K562 (cell line): Measurements from ENCODE around the gene DCAF8. TPM values are rescaled to one million over a fixed set of nuclear protein-coding genes. Genes with fewer than 3 reads are reported as not detected.

Experiments
- GABPB1 ChIP-seq: sonication (generic); formaldehyde crosslinking; IDR thresholded peaks from 2 replicates; pipeline ENCODE4 v1.8.0; 2022; ENCODE audit warnings: mild to moderate bottlenecking, missing genetic modification reagents
- HBP1 ChIP-seq: fragments of 450-650 bp; formaldehyde crosslinking; IDR thresholded peaks from 2 replicates; pipeline ENCODE4 v1.4.0; 2022; ENCODE audit warnings: missing genetic modification characterization
- MAFG ChIP-seq: fragments of 450-650 bp; conservative IDR thresholded peaks from 2 replicates; pipeline ENCODE4 v1.6.1; 2016; ENCODE audit warnings: missing genetic modification characterization, missing compliant biosample characterization
- NCOA1 ChIP-seq: fragments of 450-650 bp; IDR thresholded peaks from 2 replicates; pipeline ENCODE4 v1.6.1; 2016; ENCODE audit warnings: low read depth
- PCBP2 ChIP-seq: fragments of 200-400 bp; formaldehyde crosslinking; IDR thresholded peaks from 2 replicates; pipeline ENCODE4 v1.6.1; 2018; ENCODE audit warnings: low read length, low read depth, mild to moderate bottlenecking, moderate library complexity; ENCODE audit not compliant: poor library complexity, severe bottlenecking
- RBM39 ChIP-seq: fragments of 200-400 bp; formaldehyde crosslinking; optimal IDR thresholded peaks from 2 replicates; pipeline ENCODE3; 2018; ENCODE audit warnings: low read depth, low read length
- RFX5 ChIP-seq: IDR thresholded peaks from 2 replicates; pipeline ENCODE4 v1.6.1; 2011; ENCODE audit warnings: low read depth, mild to moderate bottlenecking, improper control_type of control experiment, low read length
- SUPT5H ChIP-seq: fragments of 450-650 bp; IDR thresholded peaks from 2 replicates; pipeline ENCODE4 v1.6.1; 2016
- polyA plus RNA-seq, 8 experiments: library from polyadenylated mRNA; depleted of rRNA in 4 of 8; stranded (reverse) in 5 of 8; unstranded in 3 of 8; fragments of >200 nt; fragmentation: Nextera tagmentation in 2 of 8; fragmentation: Illumina TruSeq in 1 of 8; extraction: Ambion mirVana in 2 of 8; extraction: Trizol in 1 of 8; gene quantifications; 2 replicates each; pipeline versions ENCODE4 v1.2.1 to v1.2.3, GENCODE V29; 2011 to 2014; ENCODE audit warnings: inconsistent platforms in 1 of 8, missing spikeins in 1 of 8
- total RNA-seq, 7 experiments: library from RNA; depleted of rRNA in 6 of 7; stranded (reverse); fragments of >200 nt in 6 of 7; fragmentation: Illumina TruSeq in 2 of 7; extraction: Trizol in 2 of 7; gene quantifications; 2 replicates each; pipeline versions ENCODE4 v1.2.1 to v1.2.3, GENCODE V29; 2011 to 2021; ENCODE audit warnings: low replicate concordance in 1 of 7
- TF ChIP-seq, protein P1 (sequence below): fragments of 250-450 bp; sonication (Bioruptor Pico); IDR thresholded peaks from 2 replicates; pipeline ENCODE4 v1.5.0; 2021; ENCODE audit warnings: mild to moderate bottlenecking, moderate library complexity
- TF ChIP-seq, protein P2 (sequence below): fragments of 200-400 bp; formaldehyde crosslinking; IDR thresholded peaks from 2 replicates; pipeline ENCODE4 v1.6.1; 2017; ENCODE audit warnings: mild to moderate bottlenecking, low read depth, low read length, moderate library complexity
- TF ChIP-seq, protein P3 (sequence below), 2 experiments: IDR thresholded peaks in 1 of 2; conservative IDR thresholded peaks in 1 of 2; 2 replicates each; pipeline ENCODE4 v1.6.1; 2016; ENCODE audit warnings: low read depth in 2 of 2, mild to moderate bottlenecking in 1 of 2, missing compliant biosample characterization in 1 of 2, missing genetic modification characterization in 1 of 2, moderate library complexity in 1 of 2
- TF ChIP-seq, protein P4 (sequence below): sonication (generic); formaldehyde crosslinking; IDR thresholded peaks from 2 replicates; pipeline ENCODE4 v1.8.0; 2022; ENCODE audit warnings: mild to moderate bottlenecking, low read depth, missing genetic modification reagents

The DCAF8 gene
- total and polyA plus RNA-seq, 9 of the 15 experiments (the other 6 are each of a cell fraction or from before 2014, with no cell fraction given): 11.6 to 149 (median 81.3) TPM

- TF ChIP-seq MAFG (no peak), HBP1 (CRISPR knock-in tag) (no peak), GABPB1 (0 out of 2 replicates have a peak, but pooled peaks have one; percentile 30), PCBP2 (no peak), SUPT5H (peak; percentile 92), RBM39 (no peak), RFX5 (no peak), NCOA1 (no peak)
- TF ChIP-seq, protein P1, sequence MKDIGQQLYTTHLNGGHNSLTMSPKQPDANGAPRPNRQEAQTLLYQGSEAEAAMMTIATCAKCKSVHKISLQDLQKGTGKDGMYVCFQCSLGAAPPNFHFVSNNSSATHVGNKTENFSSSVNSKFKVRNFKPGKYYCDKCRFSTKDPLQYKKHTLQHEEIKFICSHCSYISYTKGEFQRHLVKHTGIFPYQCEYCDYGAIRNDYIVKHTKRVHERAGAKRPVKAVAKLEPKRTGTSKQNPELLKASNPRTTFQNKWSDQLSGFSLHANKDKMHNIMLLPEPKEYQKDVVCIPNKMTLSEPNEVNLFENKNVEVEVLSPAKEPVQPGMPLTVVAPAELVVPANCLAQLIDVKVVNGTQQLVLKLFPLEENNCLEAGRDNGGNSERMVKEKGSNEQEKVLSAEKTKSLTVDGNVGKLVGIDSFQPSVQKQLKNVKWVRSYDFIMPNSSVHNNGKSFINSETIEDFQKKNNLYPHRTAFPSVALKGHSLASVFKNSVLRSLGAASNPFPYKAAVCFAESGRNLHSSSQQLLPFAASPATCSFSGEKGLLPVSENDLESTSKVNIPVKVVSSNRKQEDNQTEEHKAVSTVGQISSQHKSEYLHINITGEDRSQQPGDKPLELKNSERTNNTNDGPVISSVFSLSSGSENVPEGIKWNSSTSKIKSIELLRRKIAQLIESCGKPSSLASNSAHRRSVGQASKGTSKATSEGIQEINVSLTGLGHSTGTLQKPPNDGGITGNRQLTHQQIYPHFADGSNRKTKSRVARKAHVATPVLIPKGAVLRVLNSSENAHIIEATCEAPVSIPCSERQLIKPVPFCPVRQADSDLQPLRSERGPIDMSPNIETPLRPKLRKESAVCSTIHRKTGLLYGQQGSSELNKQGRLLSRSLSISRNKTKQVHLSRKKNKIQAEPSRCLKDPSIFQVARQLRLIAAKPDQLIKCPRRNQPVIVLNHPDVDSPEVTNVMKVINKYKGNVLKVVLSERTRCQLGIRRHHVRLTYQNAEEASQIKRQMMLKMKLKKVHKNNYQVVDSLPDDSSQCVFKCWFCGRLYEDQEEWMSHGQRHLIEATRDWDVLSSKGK (CRISPR knock-in tag): no peak
- TF ChIP-seq, protein P2, sequence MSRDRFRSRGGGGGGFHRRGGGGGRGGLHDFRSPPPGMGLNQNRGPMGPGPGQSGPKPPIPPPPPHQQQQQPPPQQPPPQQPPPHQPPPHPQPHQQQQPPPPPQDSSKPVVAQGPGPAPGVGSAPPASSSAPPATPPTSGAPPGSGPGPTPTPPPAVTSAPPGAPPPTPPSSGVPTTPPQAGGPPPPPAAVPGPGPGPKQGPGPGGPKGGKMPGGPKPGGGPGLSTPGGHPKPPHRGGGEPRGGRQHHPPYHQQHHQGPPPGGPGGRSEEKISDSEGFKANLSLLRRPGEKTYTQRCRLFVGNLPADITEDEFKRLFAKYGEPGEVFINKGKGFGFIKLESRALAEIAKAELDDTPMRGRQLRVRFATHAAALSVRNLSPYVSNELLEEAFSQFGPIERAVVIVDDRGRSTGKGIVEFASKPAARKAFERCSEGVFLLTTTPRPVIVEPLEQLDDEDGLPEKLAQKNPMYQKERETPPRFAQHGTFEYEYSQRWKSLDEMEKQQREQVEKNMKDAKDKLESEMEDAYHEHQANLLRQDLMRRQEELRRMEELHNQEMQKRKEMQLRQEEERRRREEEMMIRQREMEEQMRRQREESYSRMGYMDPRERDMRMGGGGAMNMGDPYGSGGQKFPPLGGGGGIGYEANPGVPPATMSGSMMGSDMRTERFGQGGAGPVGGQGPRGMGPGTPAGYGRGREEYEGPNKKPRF: no peak
- TF ChIP-seq, protein P3, sequence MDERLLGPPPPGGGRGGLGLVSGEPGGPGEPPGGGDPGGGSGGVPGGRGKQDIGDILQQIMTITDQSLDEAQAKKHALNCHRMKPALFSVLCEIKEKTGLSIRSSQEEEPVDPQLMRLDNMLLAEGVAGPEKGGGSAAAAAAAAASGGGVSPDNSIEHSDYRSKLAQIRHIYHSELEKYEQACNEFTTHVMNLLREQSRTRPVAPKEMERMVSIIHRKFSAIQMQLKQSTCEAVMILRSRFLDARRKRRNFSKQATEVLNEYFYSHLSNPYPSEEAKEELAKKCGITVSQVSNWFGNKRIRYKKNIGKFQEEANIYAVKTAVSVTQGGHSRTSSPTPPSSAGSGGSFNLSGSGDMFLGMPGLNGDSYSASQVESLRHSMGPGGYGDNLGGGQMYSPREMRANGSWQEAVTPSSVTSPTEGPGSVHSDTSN (CRISPR knock-in tag; IDR thresholded peaks at IDR 0.05; ENCODE audit: low read depth): no peak
- TF ChIP-seq, protein P3 (tag; conservative IDR thresholded peaks at IDR 0.05; ENCODE audit: low read depth): no peak
- TF ChIP-seq, protein P4, sequence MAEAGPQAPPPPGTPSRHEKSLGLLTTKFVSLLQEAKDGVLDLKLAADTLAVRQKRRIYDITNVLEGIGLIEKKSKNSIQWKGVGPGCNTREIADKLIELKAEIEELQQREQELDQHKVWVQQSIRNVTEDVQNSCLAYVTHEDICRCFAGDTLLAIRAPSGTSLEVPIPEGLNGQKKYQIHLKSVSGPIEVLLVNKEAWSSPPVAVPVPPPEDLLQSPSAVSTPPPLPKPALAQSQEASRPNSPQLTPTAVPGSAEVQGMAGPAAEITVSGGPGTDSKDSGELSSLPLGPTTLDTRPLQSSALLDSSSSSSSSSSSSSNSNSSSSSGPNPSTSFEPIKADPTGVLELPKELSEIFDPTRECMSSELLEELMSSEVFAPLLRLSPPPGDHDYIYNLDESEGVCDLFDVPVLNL (CRISPR knock-in tag): peak; percentile 93
These were observed 22.5 kb upstream of the DCAF8 start, which contains the start of gene PEX19 (continued) for GRCh38 chr1:160284782-160285344.
